NCI-H2196 (cell line): Measurements from ENCODE around the gene HTR1E.
"Not testable (repeated sequence)": the region's sequence is repeated elsewhere in the genome, so short reads cannot be mapped to it uniquely, and the experiment has no call there.

Source experiments
- DNase-seq: peaks from one replicate; lab custom pipeline; 2025; ENCODE audit not compliant: unreplicated experiment; lab: John Stamatoyannopoulos, UW

Gene HTR1E, protein sequence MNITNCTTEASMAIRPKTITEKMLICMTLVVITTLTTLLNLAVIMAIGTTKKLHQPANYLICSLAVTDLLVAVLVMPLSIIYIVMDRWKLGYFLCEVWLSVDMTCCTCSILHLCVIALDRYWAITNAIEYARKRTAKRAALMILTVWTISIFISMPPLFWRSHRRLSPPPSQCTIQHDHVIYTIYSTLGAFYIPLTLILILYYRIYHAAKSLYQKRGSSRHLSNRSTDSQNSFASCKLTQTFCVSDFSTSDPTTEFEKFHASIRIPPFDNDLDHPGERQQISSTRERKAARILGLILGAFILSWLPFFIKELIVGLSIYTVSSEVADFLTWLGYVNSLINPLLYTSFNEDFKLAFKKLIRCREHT

GRCh38 chr6:86937219-86938079, at the start of gene HTR1E:
TSS of gene HTR1E (plus strand) at chr6:86937528. CDS start at chr6:87015335, 77,807 bp downstream.
- DNase-seq: no peak

- no peak for DNase-seq
These were observed 49.0 kb upstream of the HTR1E start for GRCh38 chr6:86888301-86888700.

DNA sequence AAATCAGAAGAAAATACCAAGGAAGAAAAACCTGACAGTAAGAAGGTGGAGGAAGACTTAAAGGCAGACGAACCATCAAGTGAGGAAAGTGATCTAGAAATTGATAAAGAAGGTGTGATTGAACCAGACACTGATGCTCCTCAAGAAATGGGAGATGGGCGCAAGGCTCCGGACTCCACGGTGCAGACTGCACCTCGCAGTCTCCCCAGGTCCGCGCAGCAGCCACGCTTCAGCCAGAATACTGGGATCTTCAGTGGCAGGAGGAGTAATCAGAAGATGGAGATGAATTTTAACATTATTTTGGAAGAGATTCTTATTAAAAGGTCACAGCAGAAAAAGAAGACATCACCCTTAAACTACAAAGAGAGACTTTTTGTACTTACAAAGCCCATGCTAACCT, 40.1 kb upstream of the HTR1E start:
- not testable (repeated sequence) for DNase-seq

- no peak for DNase-seq
These were observed 23.5 kb upstream of the HTR1E start for GRCh38 chr6:86913795-86914194.

- no peak for DNase-seq
These were observed 20.9 kb upstream of the HTR1E start for GRCh38 chr6:86916393-86916792.

DNA sequence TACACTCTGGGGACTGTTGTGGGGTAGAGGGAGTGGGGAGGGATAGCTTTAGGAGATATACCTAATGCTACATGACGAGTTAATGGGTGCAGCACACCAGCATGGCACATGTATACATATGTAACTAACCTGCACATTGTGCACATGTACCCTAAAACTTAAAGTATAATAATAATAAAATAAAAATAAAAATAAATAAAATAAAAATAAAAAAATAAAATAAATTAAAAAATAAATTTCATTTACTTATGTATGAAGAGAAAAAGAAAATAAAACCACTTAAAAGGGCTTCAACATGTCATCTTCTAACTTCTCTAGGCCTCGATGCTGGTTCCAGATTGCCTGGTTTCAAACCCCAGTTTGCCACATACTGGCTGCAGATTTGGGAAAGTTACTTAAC, 10.2 kb upstream of the HTR1E start:
- DNase-seq: not testable (repeated sequence)

- DNase-seq: not testable (repeated sequence)
These were observed 9.5 kb upstream of the HTR1E start for GRCh38 chr6:86927859-86928258.

DNA sequence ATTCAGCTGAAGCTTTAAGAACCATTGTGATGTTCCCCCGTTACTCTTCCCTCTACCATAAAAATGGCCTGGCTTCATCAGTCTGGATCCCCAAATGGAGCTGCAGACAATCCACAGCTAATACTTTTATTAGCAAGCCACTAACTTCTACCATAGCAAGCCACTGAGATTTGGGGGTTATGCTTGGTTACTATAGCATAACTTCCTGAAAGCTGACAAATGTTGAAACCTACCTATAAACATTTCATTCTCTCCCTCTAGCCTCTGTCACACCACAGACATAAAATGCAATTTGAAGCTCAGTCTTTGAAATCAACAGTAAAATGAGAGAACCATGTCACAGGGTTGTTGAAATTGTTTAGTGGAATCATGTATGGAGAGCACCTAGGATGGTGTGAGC, 3.0 kb upstream of the HTR1E start:
- no peak for DNase-seq

- no peak for DNase-seq
These were observed 502 bp upstream of the HTR1E start for GRCh38 chr6:86936834-86937218.

DNA sequence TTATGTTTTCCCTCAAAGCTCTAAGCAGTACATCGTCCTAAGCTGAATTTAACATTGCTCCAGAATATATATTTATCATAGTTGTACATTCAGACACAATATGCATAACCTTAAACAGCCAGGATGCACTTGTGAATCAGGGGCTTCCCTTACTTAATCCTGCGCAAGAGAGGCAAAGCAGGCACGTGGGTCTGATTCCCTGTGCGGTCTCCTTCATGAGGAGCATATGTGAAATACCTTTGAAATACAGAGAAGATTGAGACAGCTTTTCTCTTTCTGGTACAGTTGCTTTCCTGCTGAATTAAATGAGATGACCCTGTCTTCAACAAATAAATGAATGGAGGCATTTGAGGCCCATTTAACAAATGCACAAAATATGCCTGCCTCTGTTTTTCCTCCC, 1.5 kb downstream of the HTR1E start:
- no peak for DNase-seq

GRCh38 chr6:86941461-86941860, 4.1 kb downstream of the HTR1E start:
- DNase-seq: no peak

- no peak for DNase-seq
These were observed 5.6 kb downstream of the HTR1E start for GRCh38 chr6:86942769-86943516.

- no peak for DNase-seq
These were observed 6.6 kb downstream of the HTR1E start for GRCh38 chr6:86943819-86944407.

DNA sequence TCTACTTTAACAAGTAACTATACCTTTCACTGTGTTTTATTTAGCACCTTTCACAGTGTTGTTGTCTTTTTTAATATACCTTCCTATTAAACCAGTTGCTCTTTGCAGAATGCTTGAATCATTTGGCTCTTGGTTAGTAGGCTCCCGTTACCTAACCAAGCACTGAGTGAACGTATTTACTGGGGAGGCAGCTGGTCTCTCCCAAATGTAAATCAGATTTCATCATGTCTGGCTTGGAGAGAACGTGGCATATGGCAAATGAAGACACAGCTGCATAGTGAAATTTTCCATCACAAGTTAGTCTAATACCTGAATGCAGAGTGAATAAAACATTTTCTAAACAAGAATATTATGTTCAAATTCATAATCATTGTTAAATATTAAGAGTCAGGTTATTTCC, 12.4 kb downstream of the HTR1E start:
- DNase-seq: no peak

DNA sequence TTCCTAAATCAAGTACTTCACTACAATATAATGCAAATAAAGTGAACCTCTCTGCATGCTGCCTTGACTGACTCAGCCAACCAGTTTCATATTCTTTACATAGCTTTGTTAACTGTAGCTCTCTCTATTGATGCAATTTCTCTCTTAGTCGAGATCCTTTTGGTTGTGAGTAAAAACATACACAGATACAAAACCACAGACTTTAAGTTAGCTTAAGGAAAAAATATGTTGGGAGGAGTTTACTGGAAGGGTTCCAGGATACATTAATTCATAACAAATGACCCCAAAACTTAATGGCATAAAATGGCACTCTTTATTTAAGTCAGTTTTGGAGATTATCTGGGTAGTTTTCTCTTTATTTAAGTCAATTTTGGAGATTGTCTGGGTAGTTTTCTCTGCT, 15.7 kb downstream of the HTR1E start:
- DNase-seq: no peak

GRCh38 chr6:86959656-86960055, 22.3 kb downstream of the HTR1E start:
- DNase-seq: no peak

GRCh38 chr6:86961455-86962200, 24.3 kb downstream of the HTR1E start:
- DNase-seq: no peak

GRCh38 chr6:86963352-86963751, 26.0 kb downstream of the HTR1E start:
- no peak for DNase-seq

DNA sequence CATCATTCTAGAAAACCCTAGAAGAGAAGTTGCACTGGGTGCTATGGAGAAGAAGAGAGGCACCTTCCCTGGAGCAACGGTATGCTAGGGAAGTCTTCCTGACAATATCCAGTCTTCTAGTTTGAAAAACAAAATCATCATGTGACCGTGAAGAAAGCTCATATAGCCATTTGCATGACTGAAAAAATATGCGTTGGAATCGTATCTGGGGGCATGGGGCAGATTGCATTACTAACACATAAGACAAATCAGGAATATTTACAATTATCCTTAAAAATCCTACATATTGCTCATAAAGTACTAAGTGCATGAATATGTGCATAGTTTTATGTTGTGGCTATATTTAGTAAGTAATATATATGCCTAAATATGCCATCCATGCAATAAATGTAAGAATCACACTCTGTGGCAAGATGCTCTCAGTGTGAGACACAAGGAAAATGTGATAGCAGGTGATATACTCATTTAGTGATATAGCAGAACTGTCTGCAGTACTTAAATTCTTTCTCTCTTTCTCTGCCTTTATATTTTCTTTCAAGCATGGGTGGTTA, 26.8 kb downstream of the HTR1E start:
- DNase-seq: no peak

- DNase-seq: no peak
These were observed 28.9 kb downstream of the HTR1E start for GRCh38 chr6:86966271-86966670.
